GM18868 (cell line): ENCODE measurements around the gene SH3D19.
A peak's percentile ranks its signal among the peaks of the same experiment; 100 is the strongest.
"Not testable (repeated sequence)": the region's sequence is repeated elsewhere in the genome, so short reads cannot be mapped to it uniquely, and the experiment has no call there.

Source experiments
- ATAC-seq: cut with Tn5 transposase; IDR thresholded peaks from one replicate; pipeline ENCODE4 v1.9.1; 2021; ENCODE audit warnings: mild to moderate bottlenecking, moderate library complexity; ENCODE audit not compliant: unreplicated experiment

The SH3D19 gene

GRCh38 chr4:151163855-151164254 is 161.6 kb downstream of the SH3D19 start:
- no peak for ATAC-seq

DNA sequence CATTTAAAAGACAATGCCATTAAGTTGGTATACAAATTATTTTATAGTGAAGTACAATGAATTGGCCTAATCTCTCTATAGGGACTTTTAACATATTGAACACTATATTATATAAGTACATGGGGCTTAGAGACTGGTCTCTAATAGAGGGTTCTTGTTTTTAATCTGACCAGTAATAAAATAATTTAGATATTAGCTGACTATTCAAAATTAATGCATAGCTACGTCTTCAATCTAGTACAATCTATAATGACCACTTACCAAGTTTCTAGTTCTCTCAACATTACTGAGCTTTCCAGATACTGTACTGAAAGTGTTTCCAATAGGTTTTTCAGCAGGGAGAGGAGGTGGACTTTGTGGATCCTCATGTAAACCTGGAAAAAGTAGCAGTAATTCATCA is 166.4 kb downstream of the SH3D19 start:
- no peak for ATAC-seq

DNA sequence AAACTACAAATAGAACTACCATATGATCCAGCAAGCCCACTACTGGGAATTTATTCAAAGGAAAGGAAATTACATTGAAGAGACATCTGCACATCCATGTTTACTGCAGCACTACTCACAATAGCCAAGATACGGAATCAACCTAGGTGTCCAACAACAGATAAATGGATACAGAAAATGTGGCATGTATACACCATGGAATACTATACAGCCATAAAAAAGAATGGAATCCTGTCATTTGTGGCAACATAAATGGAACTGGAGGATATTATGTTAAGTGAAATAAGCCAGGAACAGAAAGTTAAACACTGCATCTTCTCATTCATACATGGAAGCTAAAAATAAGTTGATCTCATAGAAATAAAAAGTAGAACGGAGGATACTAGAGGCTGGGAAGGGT is 167.9 kb downstream of the SH3D19 start:
- no peak for ATAC-seq

DNA sequence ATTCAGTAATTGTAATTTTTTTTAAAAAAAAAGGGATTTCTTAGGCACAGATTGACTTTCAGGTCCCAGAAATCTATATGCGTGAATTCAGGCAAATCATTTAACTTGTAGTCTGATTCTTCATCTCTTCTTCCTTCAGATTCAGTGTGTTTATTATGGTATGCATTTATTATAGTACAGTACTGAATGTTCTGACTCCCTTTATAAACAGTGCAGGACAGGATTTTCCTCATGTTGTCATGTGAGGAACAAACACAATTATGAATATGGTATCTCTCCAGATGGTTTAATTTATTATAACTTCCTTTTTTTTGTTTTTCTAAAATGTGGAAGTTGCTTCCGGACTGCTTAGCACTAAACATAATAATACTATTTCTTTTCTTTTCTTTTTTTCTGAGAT is 171.8 kb downstream of the SH3D19 start:
- no peak for ATAC-seq

- no peak for ATAC-seq
Measured at GRCh38 chr4:151152028-151152427, 173.4 kb downstream of the SH3D19 start.

DNA sequence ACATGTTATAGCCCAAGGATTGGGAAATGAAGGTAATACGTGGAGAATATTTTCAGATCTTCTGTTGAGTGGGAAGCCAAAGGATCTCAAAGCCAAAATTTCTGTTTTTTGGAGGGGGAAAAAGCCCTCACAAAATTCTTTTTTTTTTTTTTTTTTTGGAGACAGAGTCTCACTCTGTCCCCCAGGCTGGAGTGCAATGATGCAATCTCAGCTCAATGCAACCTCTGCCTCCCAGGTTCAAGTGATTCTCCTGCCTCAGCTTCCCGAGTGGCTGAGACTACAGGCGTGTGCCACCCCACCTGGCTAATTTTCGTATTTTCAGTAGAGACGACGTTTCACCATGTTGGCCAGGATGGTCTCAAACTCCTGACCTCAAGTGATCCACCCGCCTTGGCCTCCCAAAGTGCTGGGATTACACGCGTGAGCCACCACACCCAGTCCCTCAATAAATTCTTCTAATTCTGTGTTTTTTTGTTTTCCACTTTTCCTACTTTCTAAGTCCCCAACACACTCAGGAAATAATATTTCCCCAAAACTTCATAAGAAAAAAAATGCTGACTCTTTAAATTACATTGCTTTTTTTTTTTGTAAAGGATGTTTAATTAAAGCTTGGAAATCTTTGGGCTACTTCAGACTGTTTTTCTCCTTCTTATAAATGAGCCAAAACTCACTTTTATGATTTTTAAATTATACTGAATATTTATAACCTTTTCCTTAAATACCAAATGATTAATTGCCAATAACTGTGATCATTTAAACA is 174.4 kb downstream of the SH3D19 start:
- ATAC-seq, result no peak

DNA sequence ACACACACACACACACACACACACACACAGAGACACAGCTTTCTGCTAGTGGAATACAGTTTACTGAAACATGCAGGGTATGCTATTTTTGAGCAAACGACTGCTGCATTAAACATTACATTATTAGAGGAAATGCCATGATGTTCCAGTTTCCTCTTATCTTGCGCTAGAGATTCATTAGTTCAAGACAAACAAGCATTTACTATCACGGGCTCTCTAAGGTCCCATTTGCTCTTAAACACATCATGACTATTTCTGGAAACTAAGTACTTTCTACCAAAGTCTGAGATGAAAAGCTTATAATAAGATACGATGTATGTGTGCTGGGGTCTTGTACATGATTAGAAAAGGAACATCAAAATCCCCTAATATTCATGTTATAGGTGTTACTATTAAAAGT is 177.1 kb downstream of the SH3D19 start:
- no peak for ATAC-seq

- ATAC-seq, result no peak
Measured at GRCh38 chr4:151147000-151147399, 178.4 kb downstream of the SH3D19 start.

GRCh38 chr4:151144329-151145072 is 180.9 kb downstream of the SH3D19 start:
- no peak for ATAC-seq

GRCh38 chr4:151143811-151144210 is 181.6 kb downstream of the SH3D19 start:
- no peak for ATAC-seq

- peak; percentile 46 for ATAC-seq
Measured at GRCh38 chr4:151143162-151143561, 182.2 kb downstream of the SH3D19 start.

DNA sequence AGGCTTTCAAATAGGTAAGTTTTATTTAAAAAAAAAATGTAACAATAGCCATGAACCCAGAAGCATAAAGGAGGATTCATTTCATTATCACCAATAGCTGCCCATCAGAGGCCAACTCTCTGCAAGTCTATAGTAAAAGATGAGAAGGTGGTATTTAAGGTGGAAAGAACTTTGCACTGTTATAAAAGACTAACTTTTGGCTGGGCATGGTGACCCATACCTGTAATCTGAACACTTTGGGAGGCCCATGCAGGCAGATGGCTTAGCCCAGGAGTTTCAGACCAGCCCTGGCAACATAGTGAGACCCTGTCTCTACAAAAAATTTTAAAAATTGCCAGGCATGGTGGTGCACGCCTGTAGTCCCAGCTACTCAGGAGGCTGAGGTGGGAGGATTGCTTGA is 182.6 kb downstream of the SH3D19 start:
- ATAC-seq, result no peak

- ATAC-seq, result no peak
Measured at GRCh38 chr4:151139814-151140213, 185.6 kb downstream of the SH3D19 start.

GRCh38 chr4:151136048-151136447 is 189.4 kb downstream of the SH3D19 start:
- ATAC-seq, result not testable (repeated sequence)

- ATAC-seq, result no peak
Measured at GRCh38 chr4:151133311-151133710, 192.1 kb downstream of the SH3D19 start.

DNA sequence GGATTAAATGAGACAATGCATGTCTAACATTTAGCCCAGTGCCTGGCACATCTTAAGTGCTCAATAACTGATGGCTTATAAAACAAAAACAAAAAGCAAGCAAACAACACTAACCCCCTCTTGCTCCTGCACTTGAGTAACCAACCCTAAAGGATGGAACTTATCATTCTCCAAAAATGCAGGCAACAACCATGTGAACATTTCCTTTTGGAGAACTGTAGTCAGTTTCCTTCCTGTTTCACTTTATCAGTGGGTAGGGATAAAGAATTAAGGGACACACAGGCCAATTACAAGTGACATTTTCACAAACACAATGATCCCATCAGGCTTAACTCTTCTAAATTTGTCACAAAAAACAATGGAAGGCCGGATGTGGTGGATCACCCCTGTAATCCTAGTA is 195.6 kb downstream of the SH3D19 start:
- ATAC-seq, result no peak

GRCh38 chr4:151117371-151117962 is 207.9 kb downstream of the SH3D19 start:
- ATAC-seq, result peak; percentile 89

DNA sequence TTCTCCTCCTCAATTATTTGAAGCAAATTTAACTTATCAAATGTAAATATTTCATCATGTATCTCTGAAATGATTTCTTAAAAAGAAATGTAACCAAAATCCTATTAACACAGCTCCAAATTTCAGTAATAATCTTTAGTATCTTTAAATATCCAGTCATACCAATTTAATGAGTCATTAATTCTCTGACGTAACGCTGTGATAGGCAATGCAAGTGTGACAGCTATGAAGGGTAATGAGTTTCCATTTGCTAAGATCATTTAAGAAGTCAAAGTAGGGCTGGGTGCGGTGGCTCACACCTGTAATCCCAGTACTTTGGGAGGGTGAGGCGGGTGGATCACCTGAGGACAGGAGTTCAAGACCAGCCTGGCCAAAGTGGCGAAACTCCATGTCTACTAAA is 210.4 kb downstream of the SH3D19 start:
- no peak for ATAC-seq

DNA sequence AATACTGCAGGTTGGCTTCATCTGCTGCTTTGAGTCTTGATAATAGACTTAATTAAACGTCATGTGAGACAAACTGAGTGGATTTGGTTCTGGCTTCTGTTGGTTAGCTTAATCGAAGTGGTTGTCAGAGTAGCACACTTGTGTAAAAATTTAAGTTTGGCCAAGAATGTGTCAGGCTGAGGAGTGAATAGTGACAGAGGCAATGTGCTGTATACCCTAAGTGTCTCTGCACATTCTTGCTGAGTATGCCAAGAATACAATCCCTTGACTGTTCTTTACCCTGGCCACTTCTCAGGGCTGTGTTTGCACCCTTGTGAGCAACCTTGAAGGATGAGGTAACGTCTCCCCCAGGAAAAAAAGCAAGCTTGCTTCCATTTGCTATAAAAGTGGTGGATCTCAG is 211.1 kb downstream of the SH3D19 start:
- ATAC-seq, result no peak

GRCh38 chr4:151110236-151110635 is 215.2 kb downstream of the SH3D19 start:
- no peak for ATAC-seq

DNA sequence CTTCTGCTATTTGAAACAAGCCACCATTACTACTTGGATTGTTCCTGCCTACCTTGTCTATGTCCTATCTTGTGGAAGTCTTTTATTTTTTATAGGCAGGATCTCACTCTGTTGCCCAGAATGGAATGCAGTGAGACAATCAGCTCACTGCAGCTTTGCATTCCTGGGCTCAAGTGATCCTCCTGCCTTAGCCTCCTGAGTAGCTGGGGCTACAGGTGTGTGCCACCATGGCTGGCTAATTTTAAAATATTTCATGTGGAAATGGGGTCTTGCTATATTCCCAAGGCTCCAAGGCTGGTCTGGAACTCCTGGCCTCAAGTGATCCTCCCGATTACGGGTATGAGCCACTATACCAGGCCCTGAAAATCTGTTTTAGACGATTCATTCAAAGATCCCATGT is 218.3 kb downstream of the SH3D19 start:
- ATAC-seq, result no peak

GRCh38 chr4:151105454-151106032 is 219.9 kb downstream of the SH3D19 start:
- ATAC-seq, result no peak
